GM12878 (cell line): ENCODE measurements around the gene DPYSL3. TPM values are rescaled to one million over a fixed set of nuclear protein-coding genes. Genes with fewer than 3 reads are reported as not detected.

ENCODE experiments used
- ATAC-seq: fragments of 200-7000 bp; cut with Tn5 transposase; 3 replicates; pipeline ENCODE4 v1.9.1; 2020; ENCODE audit warnings: mild to moderate bottlenecking, moderate library complexity
- BruUV-seq: library from RNA; stranded (reverse); fragments of 400-500 nt; replicated peaks from 2 replicates; lab custom pipeline; 2021; lab: Mats Ljungman, UMichigan
- CTCF ChIA-PET: fragments of 300-600 bp; sonication (Branson Sonifier 250); formaldehyde crosslinking; extraction: SDS; loops from one replicate; lab custom pipeline; 2021; ENCODE audit warnings: inconsistent platforms; lab: Yijun Ruan, JAX
- POLR2A ChIA-PET: fragments of 350-600 bp; formaldehyde crosslinking; extraction: SDS; loops from one replicate; lab custom pipeline; 2021; ENCODE audit warnings: inconsistent platforms; lab: Charles Lee
- RAD21 ChIA-PET: fragments of 300-600 bp; sonication (Branson Sonifier 250); formaldehyde crosslinking; loops from one replicate; lab custom pipeline; 2023; ENCODE audit warnings: antibody characterized with exemption; ENCODE audit not compliant: unreplicated experiment; lab: Charles Lee
- SMC1A ChIA-PET: fragments of 300-600 bp; sonication (Branson Sonifier 250); formaldehyde crosslinking; loops from one replicate; lab custom pipeline; 2023; ENCODE audit not compliant: unreplicated experiment, uncharacterized antibody; lab: Charles Lee
- DNase-seq: peaks from one replicate; pipeline ENCODE4 v3.0.0-alpha.2; 2011; ENCODE audit warnings: low read depth, low spot score
- FAIRE-seq: peaks from 3 replicates; lab custom pipeline; 2011; peaks lifted over from hg19 to GRCh38; lab: Jason Lieb, UNC
- H2AFZ ChIP-seq: 2 replicates; pipeline ENCODE4 v1.6.0; 2011; ENCODE audit warnings: low read depth, low read length, control low read depth; ENCODE audit not compliant: control insufficient read depth
- H3K27ac ChIP-seq: 2 replicates; pipeline ENCODE4 v1.5.1; 2011; ENCODE audit warnings: control low read depth; ENCODE audit not compliant: control insufficient read depth, insufficient read depth
- H3K27me3 ChIP-seq, 2 experiments: replicated peaks in 1 of 2; 2 replicates each; pipeline versions ENCODE4 v1.6.0 to v1.6.1; 2011; ENCODE audit warnings: low read length in 1 of 2; ENCODE audit not compliant: control insufficient read depth in 2 of 2, insufficient read depth in 2 of 2
- H3K36me3 ChIP-seq, 2 experiments: 2 replicates each; pipeline ENCODE4 v1.5.1; 2011; ENCODE audit warnings: low read length in 1 of 2; ENCODE audit not compliant: control insufficient read depth in 2 of 2, insufficient read depth in 2 of 2
- H3K4me1 ChIP-seq: 2 replicates; pipeline ENCODE4 v1.6.1; 2011; ENCODE audit warnings: mild to moderate bottlenecking, low read length, moderate library complexity, mixed read lengths; ENCODE audit not compliant: control insufficient read depth, insufficient read depth
- H3K4me2 ChIP-seq: 2 replicates; pipeline ENCODE4 v1.6.0; 2011; ENCODE audit warnings: control low read depth; ENCODE audit not compliant: control insufficient read depth, insufficient read depth
- H3K4me3 ChIP-seq: fragments of 200-600 bp; sonication (generic); 2 replicates; pipeline ENCODE4 v1.5.1; 2016
- H3K79me2 ChIP-seq: 2 replicates; pipeline ENCODE4 v1.6.0; 2011; ENCODE audit warnings: low read length; ENCODE audit not compliant: control insufficient read depth, insufficient read depth
- H3K9ac ChIP-seq: 2 replicates; pipeline ENCODE4 v1.8.0; 2011; ENCODE audit warnings: low read length, control low read depth, mixed read lengths; ENCODE audit not compliant: control insufficient read depth, insufficient read depth
- H3K9me3 ChIP-seq: replicated peaks from 3 replicates; pipeline ENCODE4 v1.5.1; 2011; ENCODE audit warnings: mild to moderate bottlenecking, low read length; ENCODE audit not compliant: control insufficient read depth, insufficient read depth
- H4K20me1 ChIP-seq: 2 replicates; pipeline ENCODE4 v1.6.0; 2011; ENCODE audit not compliant: control insufficient read depth, insufficient read depth
- CTCF ChIP-seq, 3 experiments: IDR thresholded peaks in 2 of 3; conservative IDR thresholded peaks in 1 of 3; 2 replicates each; pipeline ENCODE4 v1.5.1; 2011; ENCODE audit warnings: low read depth in 3 of 3, low read length in 3 of 3, mild to moderate bottlenecking in 3 of 3, control low read depth in 2 of 3, moderate library complexity in 2 of 3, inconsistent platforms in 1 of 3, mixed read lengths in 1 of 3; ENCODE audit not compliant: control insufficient read depth in 2 of 3, insufficient read depth in 1 of 3; ENCODE audit errors: extremely low read depth in 1 of 3
- E2F4 ChIP-seq: IDR thresholded peaks from 2 replicates; pipeline ENCODE4 v1.6.1; 2012; ENCODE audit warnings: low read depth, low read length, improper control_type of control experiment
- HDAC2 ChIP-seq: fragments of 200-600 bp; sonication (generic); IDR thresholded peaks from 2 replicates; pipeline ENCODE4 v1.6.1; 2017
- JUNB ChIP-seq: IDR thresholded peaks from 2 replicates; pipeline ENCODE4 v1.6.1; 2016; ENCODE audit warnings: antibody characterized with exemption, mild to moderate bottlenecking
- NBN ChIP-seq: fragments of 450-650 bp; IDR thresholded peaks from 2 replicates; pipeline ENCODE4 v1.6.1; 2016
- NFYA ChIP-seq: IDR thresholded peaks from 2 replicates; pipeline ENCODE4 v1.6.1; 2011; ENCODE audit warnings: low read depth, mild to moderate bottlenecking, low read length, improper control_type of control experiment, borderline replicate concordance
- SMC3 ChIP-seq: IDR thresholded peaks from 2 replicates; pipeline ENCODE4 v1.6.1; 2011; ENCODE audit warnings: low read length, improper control_type of control experiment, borderline replicate concordance
- SREBF1 ChIP-seq: IDR thresholded peaks from 2 replicates; pipeline ENCODE4 v1.6.1; 2012; ENCODE audit warnings: mild to moderate bottlenecking, low read length
- SRF ChIP-seq, 2 experiments: IDR thresholded peaks; 2 replicates each; pipeline ENCODE4 v1.6.1; 2011; ENCODE audit warnings: low read depth in 2 of 2, low read length in 2 of 2, mild to moderate bottlenecking in 1 of 2, moderate library complexity in 1 of 2
- WRNIP1 ChIP-seq: IDR thresholded peaks from 2 replicates; pipeline ENCODE4 v1.6.1; 2011; ENCODE audit warnings: low read depth, low read length, improper control_type of control experiment, borderline replicate concordance
- ZBTB11 ChIP-seq: fragments of 450-650 bp; formaldehyde crosslinking; IDR thresholded peaks from 2 replicates; pipeline ENCODE4 v1.5.0; 2022; ENCODE audit warnings: mild to moderate bottlenecking, missing genetic modification characterization
- WGBS: methylation state at CpG from one replicate; pipeline ENCODE4 v1.1.6; 2016; ENCODE audit warnings: low lambda C conversion rate; ENCODE audit not compliant: insufficient replicate concordance, insufficient coverage; ENCODE audit errors: missing lambda C conversion rate; 5-methylcytosine and 5-hydroxymethylcytosine counted together
- in situ Hi-C: fragments of 300-500 bp; cut with MboI; formaldehyde crosslinking; loops from 9 replicates; pipeline ENCODE4 v1.14.3; 2018; ENCODE audit warnings: mixed read lengths
- intact Hi-C: fragments of 100-400 bp; cut with micrococcal nuclease; formaldehyde crosslinking; loops from one replicate; pipeline ENCODE4 v1.14.2; 2022; ENCODE audit not compliant: unreplicated experiment
- polyA plus RNA-seq, 11 experiments: library from polyadenylated mRNA; depleted of rRNA in 4 of 11; unstranded in 6 of 11; stranded (reverse) in 5 of 11; fragments of >200 nt; fragmentation: Nextera tagmentation in 4 of 11; fragmentation: Illumina TruSeq in 1 of 11; extraction: Ambion mirVana in 4 of 11; extraction: Trizol in 1 of 11; gene quantifications; 1 replicate in 1 of 11; 2 replicates in 10 of 11; pipeline versions ENCODE4 v1.2.1 to v1.2.3, GENCODE V29; 2011 to 2016; ENCODE audit warnings: inconsistent platforms in 2 of 11, missing spikeins in 2 of 11, low read depth in 1 of 11
- total RNA-seq, 4 experiments: library from RNA; depleted of rRNA in 3 of 4; stranded (reverse); fragments of >200 nt in 3 of 4; fragmentation: Illumina TruSeq in 1 of 4; extraction: Trizol in 1 of 4; gene quantifications; 2 replicates each; pipeline versions ENCODE4 v1.2.1 to v1.2.3, GENCODE V29; 2013 to 2021

DPYSL3 gene
- total and polyA plus RNA-seq, 10 of the 15 experiments (the other 5 are each of a cell fraction or from before 2014, with no cell fraction given), result 0.08 to 1.5 (median 0.45) TPM; not detected in 1

- TF ChIP-seq ZBTB11 (CRISPR knock-in tag) (no peak), WRNIP1 (no peak), JUNB (no peak), SREBF1 (no peak), NFYA (no peak), HDAC2 (no peak)
Observed at GRCh38 chr5:147396070-147396823, 113.6 kb downstream of the DPYSL3 start (continued).

GRCh38 chr5:147393874-147394672 lies 115.8 kb downstream of the DPYSL3 start:
- SMC1A ChIA-PET, result no interaction called here

More at GRCh38 chr5:147393874-147394672, 115.8 kb downstream of the DPYSL3 start:
- 47% methylated on average over 15 of the region's 15 CpGs for WGBS
- no peaks in the 10 kb centered on the region for H3K79me2 ChIP-seq
- H3K27ac ChIP-seq, result no peak overlapping the region
- in situ Hi-C loops (no loop called here), intact Hi-C loops (loop anchor here (5.0 kb wide), 1 partner anchor 172 kb away; no protein-coding TSS in a partner anchor)
- no peak overlapping the region for H2AFZ ChIP-seq
- H3K36me3 ChIP-seq, result no peaks in the 10 kb centered on the region
- no peaks in the 10 kb centered on the region for H4K20me1 ChIP-seq
- BruUV-seq, result no TSS peak
- no peaks in the 10 kb centered on the region for H3K4me1 ChIP-seq
- ATAC-seq (no peak), FAIRE-seq (no peak), DNase-seq (no peak)
- H3K9me3 ChIP-seq, result no peaks in the 10 kb centered on the region
- TF ChIP-seq E2F4 (no peak), SRF (IDR thresholded peaks at IDR 0.05; ENCODE audit: low read depth in 2 of 2, low read length in 2 of 2) (no peak), SMC3 (peak; percentile 5; the same call in 1 of the 2 replicates), NBN (no peak), CTCF (IDR thresholded peaks at IDR 0.05 in 2 of 3, conservative IDR thresholded peaks at IDR 0.05 in 1 of 3; ENCODE audit: control insufficient read depth in 2 of 3, extremely low read depth in 1 of 3, insufficient read depth in 1 of 3, low read depth in 3 of 3, low read length in 3 of 3) (peak in 2 of 3 experiments; percentile 6 to 21; a peak in 1 of 6 replicates)
- POLR2A ChIA-PET, result no interaction called here
- H3K9ac ChIP-seq, result no peak overlapping the region
- CTCF ChIA-PET, result interaction anchor here (0.9 to 4.9 kb wide), 3 partner anchors 10 to 25 kb away, joined by 3 to 34 read pairs (median 29); no protein-coding TSS in a partner anchor
- RAD21 ChIA-PET, result no interaction called here
- H3K4me2 ChIP-seq, result no peak overlapping the region
- no peak overlapping the region for H3K4me3 ChIP-seq
- no peaks in the 10 kb centered on the region for H3K27me3 ChIP-seq
